Peyer's patch (tissue), 4 donors: ENCODE measurements around the gene MRPL17.

Experiments used
- CTCF ChIP-seq, 6 experiments: fragments of 450-650 bp in 4 of 6; fragments of 200-600 bp in 2 of 6; sonication (generic) in 1 of 6; IDR thresholded peaks; one replicate each; pipeline ENCODE4 v1.5.1; 2017 to 2019; ENCODE audit warnings: antibody characterized with exemption in 6 of 6, mild to moderate bottlenecking in 3 of 6, moderate library complexity in 1 of 6
- POLR2A ChIP-seq, 2 donors: fragments of 450-650 bp; IDR thresholded peaks; one replicate each; pipeline ENCODE4 v1.5.1; 2017; ENCODE audit warnings: antibody characterized with exemption in 2 of 2, mild to moderate bottlenecking in 2 of 2, moderate library complexity in 2 of 2

- no peak for TF ChIP-seq CTCF (IDR thresholded peaks at IDR 0.05)
- TF ChIP-seq POLR2A (IDR thresholded peaks at IDR 0.05), result no peak
Observed at GRCh38 chr11:6686006-6686405, 2.9 kb upstream of the MRPL17 start.
